PC-3 (cell line): ENCODE data around the gene SIGMAR1.

ENCODE experiments used
- EZH2 ChIP-seq: fragments of 300-600 bp; sonication (generic); IDR thresholded peaks from one replicate; pipeline ENCODE4 v1.6.1; 2017; ENCODE audit warnings: antibody characterized with exemption, mild to moderate bottlenecking, low read length; ENCODE audit not compliant: unreplicated experiment
- EZH2phosphoT487 ChIP-seq: fragments of 300-600 bp; sonication (generic); IDR thresholded peaks from 2 replicates; pipeline ENCODE4 v1.6.1; 2018; ENCODE audit warnings: mild to moderate bottlenecking, antibody characterized with exemption, low read length, borderline replicate concordance
- TF ChIP-seq, protein P1 (sequence below): fragments of 300-600 bp; sonication (generic); conservative IDR thresholded peaks from 2 replicates; pipeline ENCODE4 v1.5.1; 2017; ENCODE audit warnings: antibody characterized with exemption, low read depth, mild to moderate bottlenecking, low read length

DNA sequence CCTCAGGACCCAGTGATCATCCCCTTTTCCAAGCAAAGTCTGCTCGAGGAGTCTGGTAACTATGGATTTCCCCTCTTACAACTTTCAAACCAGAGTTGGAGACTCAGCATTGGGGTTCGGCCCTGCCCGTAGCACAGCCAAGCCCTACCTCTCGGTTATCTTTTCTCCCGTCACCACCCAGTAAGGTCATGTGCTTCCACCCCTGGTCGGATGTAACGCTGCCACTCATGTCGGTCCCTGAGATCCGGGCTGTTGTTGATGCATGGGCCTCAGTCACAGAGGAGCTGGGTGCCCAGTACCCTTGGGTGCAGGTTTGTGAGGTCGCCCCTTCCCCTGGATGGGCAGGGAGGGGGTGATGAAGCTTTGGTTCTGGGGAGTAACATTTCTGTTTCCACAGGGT, 10.1 kb upstream of the SIGMAR1 start:
- TF ChIP-seq, protein P1, sequence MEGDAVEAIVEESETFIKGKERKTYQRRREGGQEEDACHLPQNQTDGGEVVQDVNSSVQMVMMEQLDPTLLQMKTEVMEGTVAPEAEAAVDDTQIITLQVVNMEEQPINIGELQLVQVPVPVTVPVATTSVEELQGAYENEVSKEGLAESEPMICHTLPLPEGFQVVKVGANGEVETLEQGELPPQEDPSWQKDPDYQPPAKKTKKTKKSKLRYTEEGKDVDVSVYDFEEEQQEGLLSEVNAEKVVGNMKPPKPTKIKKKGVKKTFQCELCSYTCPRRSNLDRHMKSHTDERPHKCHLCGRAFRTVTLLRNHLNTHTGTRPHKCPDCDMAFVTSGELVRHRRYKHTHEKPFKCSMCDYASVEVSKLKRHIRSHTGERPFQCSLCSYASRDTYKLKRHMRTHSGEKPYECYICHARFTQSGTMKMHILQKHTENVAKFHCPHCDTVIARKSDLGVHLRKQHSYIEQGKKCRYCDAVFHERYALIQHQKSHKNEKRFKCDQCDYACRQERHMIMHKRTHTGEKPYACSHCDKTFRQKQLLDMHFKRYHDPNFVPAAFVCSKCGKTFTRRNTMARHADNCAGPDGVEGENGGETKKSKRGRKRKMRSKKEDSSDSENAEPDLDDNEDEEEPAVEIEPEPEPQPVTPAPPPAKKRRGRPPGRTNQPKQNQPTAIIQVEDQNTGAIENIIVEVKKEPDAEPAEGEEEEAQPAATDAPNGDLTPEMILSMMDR: no peak
- TF ChIP-seq EZH2phosphoT487: no peak
- no peak for TF ChIP-seq EZH2
